ENCODE results near the gene RAI1. TPM values are rescaled to one million over a fixed set of nuclear protein-coding genes. Genes with fewer than 3 reads are reported as not detected.

The RAI1 gene
- total and polyA plus RNA-seq, 2 experiments from 2014 or later, result 0.87 to 0.89 TPM

DNA sequence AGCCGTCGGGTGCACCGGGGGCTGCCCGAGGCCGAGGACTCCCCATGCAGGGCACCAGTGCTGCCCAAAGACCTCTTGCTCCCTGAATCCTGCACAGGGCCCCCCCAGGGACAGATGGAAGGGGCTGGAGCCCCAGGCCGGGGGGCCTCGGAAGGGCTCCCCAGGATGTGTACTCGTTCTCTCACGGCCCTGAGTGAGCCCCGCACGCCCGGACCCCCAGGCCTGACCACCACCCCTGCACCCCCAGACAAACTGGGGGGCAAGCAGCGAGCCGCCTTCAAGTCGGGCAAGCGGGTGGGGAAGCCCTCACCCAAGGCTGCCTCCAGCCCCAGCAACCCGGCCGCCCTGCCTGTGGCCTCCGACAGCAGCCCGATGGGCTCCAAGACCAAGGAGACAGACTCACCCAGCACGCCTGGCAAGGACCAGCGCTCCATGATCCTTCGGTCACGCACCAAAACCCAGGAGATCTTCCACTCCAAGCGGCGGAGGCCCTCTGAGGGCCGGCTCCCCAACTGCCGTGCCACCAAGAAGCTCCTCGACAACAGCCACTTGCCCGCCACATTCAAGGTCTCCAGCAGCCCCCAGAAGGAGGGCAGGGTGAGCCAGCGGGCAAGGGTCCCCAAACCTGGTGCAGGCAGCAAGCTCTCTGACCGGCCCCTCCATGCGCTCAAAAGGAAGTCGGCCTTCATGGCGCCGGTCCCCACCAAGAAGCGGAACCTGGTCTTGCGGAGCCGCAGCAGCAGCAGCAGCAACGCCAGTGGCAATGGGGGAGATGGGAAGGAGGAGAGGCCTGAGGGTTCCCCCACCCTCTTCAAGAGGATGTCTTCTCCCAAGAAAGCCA lies 114.9 kb downstream of the RAI1 start:
- H3K27ac Mint-ChIP-seq, result no peak overlapping the region

More for the DNA sequence above, 114.9 kb downstream of the RAI1 start:
- H3K9me2 ChIP-seq (ENCODE audit: insufficient read depth), result no peaks in the 10 kb centered on the region
- H3K4me1 ChIP-seq (ENCODE audit: insufficient read depth), result peaks cover 9% of the 10 kb centered on the region; the same call in 1 of the 2 replicates
- ATAC-seq (no peak), DNase-seq (ENCODE audit: low spot score) (no peak)
- H3K27me3 Mint-ChIP-seq (ENCODE audit: insufficient read depth, low read depth, poor library complexity), result peaks cover 22% of the 10 kb centered on the region
- no peak overlapping the region for H3K4me2 ChIP-seq
- H3K4me3 ChIP-seq, result no peak overlapping the region
- H3K36me3 Mint-ChIP-seq (ENCODE audit: low read depth), result no peaks in the 10 kb centered on the region
- H3K27ac ChIP-seq (ENCODE audit: low read depth), result no peak overlapping the region
- H3F3A ChIP-seq (replicated peaks; ENCODE audit: low read depth), result no peaks in the 10 kb centered on the region
- H3K4me1 Mint-ChIP-seq, result peaks cover 33% of the 10 kb centered on the region
- no peaks in the 10 kb centered on the region for H4K20me1 ChIP-seq (replicated peaks; ENCODE audit: insufficient read depth)
- no peaks in the 10 kb centered on the region for H3K79me2 ChIP-seq (replicated peaks; ENCODE audit: insufficient read depth)
- H2AFZ ChIP-seq, result no peak overlapping the region
- no peaks in the 10 kb centered on the region for H3K36me3 ChIP-seq (ENCODE audit: insufficient read depth)
- peaks cover 17% of the 10 kb centered on the region; the same call in 1 of the 2 replicates for H3K27me3 ChIP-seq (ENCODE audit: insufficient read depth)
- H3K4me3 Mint-ChIP-seq, result no peak overlapping the region
- H3K9me3 Mint-ChIP-seq, result no peaks in the 10 kb centered on the region; the same call in 2 of the 3 replicates
- TF ChIP-seq, protein P1, sequence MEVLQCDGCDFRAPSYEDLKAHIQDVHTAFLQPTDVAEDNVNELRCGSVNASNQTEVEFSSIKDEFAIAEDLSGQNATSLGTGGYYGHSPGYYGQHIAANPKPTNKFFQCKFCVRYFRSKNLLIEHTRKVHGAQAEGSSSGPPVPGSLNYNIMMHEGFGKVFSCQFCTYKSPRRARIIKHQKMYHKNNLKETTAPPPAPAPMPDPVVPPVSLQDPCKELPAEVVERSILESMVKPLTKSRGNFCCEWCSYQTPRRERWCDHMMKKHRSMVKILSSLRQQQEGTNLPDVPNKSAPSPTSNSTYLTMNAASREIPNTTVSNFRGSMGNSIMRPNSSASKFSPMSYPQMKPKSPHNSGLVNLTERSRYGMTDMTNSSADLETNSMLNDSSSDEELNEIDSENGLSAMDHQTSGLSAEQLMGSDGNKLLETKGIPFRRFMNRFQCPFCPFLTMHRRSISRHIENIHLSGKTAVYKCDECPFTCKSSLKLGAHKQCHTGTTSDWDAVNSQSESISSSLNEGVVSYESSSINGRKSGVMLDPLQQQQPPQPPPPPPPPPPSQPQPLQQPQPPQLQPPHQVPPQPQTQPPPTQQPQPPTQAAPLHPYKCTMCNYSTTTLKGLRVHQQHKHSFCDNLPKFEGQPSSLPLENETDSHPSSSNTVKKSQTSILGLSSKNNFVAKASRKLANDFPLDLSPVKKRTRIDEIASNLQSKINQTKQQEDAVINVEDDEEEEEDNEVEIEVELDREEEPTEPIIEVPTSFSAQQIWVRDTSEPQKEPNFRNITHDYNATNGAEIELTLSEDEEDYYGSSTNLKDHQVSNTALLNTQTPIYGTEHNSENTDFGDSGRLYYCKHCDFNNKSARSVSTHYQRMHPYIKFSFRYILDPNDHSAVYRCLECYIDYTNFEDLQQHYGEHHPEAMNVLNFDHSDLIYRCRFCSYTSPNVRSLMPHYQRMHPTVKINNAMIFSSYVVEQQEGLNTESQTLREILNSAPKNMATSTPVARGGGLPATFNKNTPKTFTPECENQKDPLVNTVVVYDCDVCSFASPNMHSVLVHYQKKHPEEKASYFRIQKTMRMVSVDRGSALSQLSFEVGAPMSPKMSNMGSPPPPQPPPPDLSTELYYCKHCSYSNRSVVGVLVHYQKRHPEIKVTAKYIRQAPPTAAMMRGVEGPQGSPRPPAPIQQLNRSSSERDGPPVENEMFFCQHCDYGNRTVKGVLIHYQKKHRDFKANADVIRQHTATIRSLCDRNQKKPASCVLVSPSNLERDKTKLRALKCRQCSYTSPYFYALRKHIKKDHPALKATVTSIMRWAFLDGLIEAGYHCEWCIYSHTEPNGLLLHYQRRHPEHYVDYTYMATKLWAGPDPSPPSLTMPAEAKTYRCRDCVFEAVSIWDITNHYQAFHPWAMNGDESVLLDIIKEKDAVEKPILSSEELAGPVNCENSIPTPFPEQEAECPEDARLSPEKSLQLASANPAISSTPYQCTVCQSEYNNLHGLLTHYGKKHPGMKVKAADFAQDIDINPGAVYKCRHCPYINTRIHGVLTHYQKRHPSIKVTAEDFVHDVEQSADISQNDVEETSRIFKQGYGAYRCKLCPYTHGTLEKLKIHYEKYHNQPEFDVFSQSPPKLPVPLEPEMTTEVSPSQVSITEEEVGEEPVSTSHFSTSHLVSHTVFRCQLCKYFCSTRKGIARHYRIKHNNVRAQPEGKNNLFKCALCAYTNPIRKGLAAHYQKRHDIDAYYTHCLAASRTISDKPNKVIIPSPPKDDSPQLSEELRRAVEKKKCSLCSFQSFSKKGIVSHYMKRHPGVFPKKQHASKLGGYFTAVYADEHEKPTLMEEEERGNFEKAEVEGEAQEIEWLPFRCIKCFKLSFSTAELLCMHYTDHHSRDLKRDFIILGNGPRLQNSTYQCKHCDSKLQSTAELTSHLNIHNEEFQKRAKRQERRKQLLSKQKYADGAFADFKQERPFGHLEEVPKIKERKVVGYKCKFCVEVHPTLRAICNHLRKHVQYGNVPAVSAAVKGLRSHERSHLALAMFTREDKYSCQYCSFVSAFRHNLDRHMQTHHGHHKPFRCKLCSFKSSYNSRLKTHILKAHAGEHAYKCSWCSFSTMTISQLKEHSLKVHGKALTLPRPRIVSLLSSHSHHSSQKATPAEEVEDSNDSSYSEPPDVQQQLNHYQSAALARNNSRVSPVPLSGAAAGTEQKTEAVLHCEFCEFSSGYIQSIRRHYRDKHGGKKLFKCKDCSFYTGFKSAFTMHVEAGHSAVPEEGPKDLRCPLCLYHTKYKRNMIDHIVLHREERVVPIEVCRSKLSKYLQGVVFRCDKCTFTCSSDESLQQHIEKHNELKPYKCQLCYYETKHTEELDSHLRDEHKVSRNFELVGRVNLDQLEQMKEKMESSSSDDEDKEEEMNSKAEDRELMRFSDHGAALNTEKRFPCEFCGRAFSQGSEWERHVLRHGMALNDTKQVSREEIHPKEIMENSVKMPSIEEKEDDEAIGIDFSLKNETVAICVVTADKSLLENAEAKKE (CRISPR knock-in tag; IDR thresholded peaks at IDR 0.05), result no peak
- no peak for TF ChIP-seq ZNF114 (CRISPR knock-in tag; IDR thresholded peaks at IDR 0.05)
- TF ChIP-seq, protein P2, sequence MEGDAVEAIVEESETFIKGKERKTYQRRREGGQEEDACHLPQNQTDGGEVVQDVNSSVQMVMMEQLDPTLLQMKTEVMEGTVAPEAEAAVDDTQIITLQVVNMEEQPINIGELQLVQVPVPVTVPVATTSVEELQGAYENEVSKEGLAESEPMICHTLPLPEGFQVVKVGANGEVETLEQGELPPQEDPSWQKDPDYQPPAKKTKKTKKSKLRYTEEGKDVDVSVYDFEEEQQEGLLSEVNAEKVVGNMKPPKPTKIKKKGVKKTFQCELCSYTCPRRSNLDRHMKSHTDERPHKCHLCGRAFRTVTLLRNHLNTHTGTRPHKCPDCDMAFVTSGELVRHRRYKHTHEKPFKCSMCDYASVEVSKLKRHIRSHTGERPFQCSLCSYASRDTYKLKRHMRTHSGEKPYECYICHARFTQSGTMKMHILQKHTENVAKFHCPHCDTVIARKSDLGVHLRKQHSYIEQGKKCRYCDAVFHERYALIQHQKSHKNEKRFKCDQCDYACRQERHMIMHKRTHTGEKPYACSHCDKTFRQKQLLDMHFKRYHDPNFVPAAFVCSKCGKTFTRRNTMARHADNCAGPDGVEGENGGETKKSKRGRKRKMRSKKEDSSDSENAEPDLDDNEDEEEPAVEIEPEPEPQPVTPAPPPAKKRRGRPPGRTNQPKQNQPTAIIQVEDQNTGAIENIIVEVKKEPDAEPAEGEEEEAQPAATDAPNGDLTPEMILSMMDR (conservative IDR thresholded peaks at IDR 0.05; ENCODE audit: low read depth in 2 of 2), result no peak
- TF ChIP-seq EZH2 (IDR thresholded peaks at IDR 0.05; ENCODE audit: low read depth, unreplicated experiment), result no peak
- TF ChIP-seq STAT1 (IDR thresholded peaks at IDR 0.05; ENCODE audit: unreplicated experiment), result no peak
- no peak for TF ChIP-seq REST (IDR thresholded peaks at IDR 0.05; ENCODE audit: unreplicated experiment)
- TF ChIP-seq POLR2AphosphoS5 (IDR thresholded peaks at IDR 0.05; ENCODE audit: low read depth), result no peak
- no peak for TF ChIP-seq CREB1 (CRISPR knock-in tag; IDR thresholded peaks at IDR 0.05; ENCODE audit: low read depth)
- TF ChIP-seq NANOG (IDR thresholded peaks at IDR 0.05; ENCODE audit: borderline replicate concordance), result no peak
- no peak for TF ChIP-seq JUNB (IDR thresholded peaks at IDR 0.05; ENCODE audit: unreplicated experiment)
- no peak for TF ChIP-seq ZNF331 (CRISPR knock-in tag; IDR thresholded peaks at IDR 0.05; ENCODE audit: low read depth)
- TF ChIP-seq, protein P3, sequence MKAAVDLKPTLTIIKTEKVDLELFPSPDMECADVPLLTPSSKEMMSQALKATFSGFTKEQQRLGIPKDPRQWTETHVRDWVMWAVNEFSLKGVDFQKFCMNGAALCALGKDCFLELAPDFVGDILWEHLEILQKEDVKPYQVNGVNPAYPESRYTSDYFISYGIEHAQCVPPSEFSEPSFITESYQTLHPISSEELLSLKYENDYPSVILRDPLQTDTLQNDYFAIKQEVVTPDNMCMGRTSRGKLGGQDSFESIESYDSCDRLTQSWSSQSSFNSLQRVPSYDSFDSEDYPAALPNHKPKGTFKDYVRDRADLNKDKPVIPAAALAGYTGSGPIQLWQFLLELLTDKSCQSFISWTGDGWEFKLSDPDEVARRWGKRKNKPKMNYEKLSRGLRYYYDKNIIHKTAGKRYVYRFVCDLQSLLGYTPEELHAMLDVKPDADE (IDR thresholded peaks at IDR 0.05), result no peak
- TF ChIP-seq EZH2phosphoT487 (IDR thresholded peaks at IDR 0.05; ENCODE audit: unreplicated experiment), result no peak

All from GM23338 (cell line).